T47D (cell line): Measurements from ENCODE around the gene DUXB.

Source experiments
- DNase-seq, 2 experiments: peaks; one replicate each; pipeline versions ENCODE4 v3.0.0 to v3.0.0-alpha.2; 2011 to 2012; ENCODE audit warnings: low read depth in 1 of 2, low spot score in 1 of 2
- JUND ChIP-seq: IDR thresholded peaks from 2 replicates; pipeline ENCODE4 v1.6.1; 2012; ENCODE audit warnings: low read depth
- in situ Hi-C: cut with HindIII; loops from 2 replicates; pipeline ENCODE4 v1.10.0; 2016; ENCODE audit warnings: low sequenced_read_pairs, low pct_unique_long_range_greater_than_20kb

Gene DUXB, protein sequence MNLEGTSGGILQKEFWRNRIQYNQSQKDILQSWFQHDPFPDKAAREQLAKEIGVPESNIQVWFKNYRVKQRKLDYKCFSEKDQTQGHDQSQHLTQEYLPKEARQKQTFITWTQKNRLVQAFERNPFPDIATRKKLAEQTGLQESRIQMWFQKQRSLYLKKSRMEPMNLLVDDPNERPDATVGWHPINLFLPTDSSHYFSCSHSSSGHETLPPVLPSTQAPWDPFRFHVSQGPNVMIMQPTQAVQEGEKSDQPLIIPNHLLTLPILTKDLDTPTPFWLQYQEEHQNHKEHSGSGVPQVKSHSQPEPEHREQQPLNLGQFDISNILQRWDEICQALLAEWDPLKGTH

GRCh38 chr16:75701361-75701760, at the start of gene DUXB:
Gene DUXB (minus strand): TSS chr16:75701461. CDS start chr16:75701418, 43 bp downstream.
- no peak for DNase-seq
- in situ Hi-C loops, result no loop called here

GRCh38 chr16:75750528-75750927, 49.3 kb upstream of the DUXB start:
- in situ Hi-C loops, result no loop called here
- DNase-seq, result no peak
- TF ChIP-seq JUND, result no peak

More at GRCh38 chr16:75701361-75701760, at the start of gene DUXB:
- TF ChIP-seq JUND, result no peak

- DNase-seq, result no peak
- in situ Hi-C loops, result no loop called here
- TF ChIP-seq JUND, result no peak
Observed at GRCh38 chr16:75746359-75746758, 45.1 kb upstream of the DUXB start.

- no peak for DNase-seq
- in situ Hi-C loops, result no loop called here
Observed at GRCh38 chr16:75745823-75746222, 44.6 kb upstream of the DUXB start.

DNA sequence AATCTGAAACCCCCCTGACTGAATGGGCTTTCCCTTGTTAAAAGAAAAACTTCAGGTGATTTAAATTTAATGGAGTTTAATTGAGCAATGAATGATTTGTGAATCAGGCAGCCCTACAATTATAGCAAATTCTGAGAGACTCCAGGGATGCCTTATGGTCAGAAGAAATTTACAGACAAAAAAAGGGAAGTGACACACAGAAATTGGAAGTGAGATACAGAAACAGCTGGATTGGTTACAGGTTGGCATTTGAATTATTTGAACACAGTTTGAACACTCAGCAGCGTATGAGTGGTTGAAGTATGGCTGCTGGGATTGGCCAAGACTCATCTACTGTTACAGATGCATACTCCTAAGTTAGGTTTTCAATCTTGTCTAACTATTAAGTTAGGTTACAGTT, 44.0 kb upstream of the DUXB start:
- no peak for DNase-seq
- in situ Hi-C loops, result no loop called here
- TF ChIP-seq JUND, result no peak

More at GRCh38 chr16:75745823-75746222, 44.6 kb upstream of the DUXB start:
- no peak for TF ChIP-seq JUND

DNA sequence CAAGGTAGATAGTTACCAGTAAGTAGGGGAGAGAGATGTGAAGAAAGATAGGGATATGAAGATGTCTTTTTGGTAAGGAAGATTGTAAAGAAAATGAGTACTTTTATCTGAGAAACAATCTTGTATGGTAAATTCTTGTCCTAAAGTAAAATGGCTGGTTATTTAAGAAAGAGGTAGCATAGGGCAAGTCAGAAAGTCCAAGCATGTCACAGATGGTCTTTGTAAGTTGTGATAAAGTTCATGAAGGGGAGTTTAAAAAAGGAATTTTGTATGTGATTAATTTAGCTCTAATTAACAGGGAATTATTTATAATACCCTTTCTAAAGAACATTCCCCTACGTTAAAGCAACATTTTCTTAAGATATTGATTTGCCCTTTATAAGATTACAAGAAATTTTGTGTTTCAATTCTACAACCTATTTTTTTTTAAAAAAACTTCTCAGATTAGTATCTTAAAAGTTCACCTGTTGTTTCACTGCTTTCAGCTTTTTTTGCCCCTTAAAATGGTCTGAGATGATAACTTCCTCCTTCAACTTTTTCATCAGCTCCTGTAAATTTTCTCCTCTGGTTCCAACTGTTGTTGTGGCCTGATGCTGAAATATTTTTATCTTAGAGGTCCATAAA, 41.3 kb upstream of the DUXB start:
- DNase-seq, result peak in 1 of 2 experiments; percentile 34
- TF ChIP-seq JUND, result no peak
- in situ Hi-C loops, result no loop called here

DNA sequence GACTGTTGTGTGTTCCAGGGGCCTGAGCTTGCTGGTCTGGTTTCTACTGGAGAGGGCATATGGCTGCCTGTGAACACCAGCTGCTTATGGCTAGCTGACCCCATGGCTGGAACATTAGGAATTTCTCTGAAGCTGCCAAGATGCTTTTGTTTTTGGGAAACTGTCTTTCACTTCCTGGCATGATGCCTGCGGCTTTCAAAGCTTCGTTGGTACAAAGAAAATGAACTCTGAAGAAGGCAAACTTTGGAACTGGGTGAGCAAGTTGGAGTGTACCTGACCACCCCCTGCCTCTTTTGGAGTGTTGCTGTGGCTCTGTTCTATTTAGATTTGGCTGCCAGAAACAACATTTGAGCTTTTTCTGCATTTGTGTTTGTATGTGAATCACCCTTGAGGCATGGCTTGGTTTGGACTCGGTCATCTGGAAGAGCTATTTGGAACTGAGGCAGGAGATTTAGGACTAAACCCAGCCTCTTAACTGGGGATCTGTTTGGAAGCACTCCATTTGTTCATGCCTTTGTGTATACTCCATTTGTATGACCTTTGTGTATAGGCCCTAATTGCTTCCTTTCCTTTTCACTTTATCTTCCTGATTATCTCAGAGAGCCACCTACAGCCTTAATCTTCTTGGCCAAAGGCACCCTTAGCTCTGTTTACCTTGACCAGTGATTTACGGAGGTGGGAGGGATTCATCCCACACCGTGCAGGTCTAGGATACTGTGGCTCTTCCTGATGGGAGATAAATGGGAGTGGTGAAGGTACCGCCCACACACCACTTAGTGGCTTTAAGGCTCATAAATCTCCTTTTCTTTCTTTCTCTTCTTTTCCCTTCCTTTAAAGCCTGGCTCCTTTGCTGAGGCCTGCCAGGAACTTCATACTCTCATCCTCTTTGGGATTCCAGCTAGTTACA, 32.3 kb upstream of the DUXB start:
- TF ChIP-seq JUND, result no peak
- in situ Hi-C loops, result no loop called here
- DNase-seq, result peak in 1 of 2 experiments; percentile 56

DNA sequence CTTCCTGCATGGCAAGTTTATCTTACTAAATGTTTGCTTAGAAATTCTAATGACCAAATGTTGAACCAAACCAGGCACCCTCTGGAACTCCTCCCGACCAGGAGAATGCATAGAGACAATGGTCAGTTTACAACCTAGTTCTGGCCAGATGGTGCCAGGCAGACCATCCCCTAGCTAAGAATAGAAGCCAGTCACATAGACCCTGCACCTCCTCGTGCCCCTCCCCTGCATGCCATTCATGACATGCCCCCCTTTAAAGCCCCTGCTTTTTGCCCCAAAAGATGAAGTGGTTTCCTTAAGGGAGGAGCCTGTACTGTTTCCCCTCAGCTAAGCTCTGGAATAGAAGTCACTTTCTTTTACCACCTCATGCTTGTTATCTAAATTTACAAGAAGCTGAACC, 31.6 kb upstream of the DUXB start:
- no peak for DNase-seq
- in situ Hi-C loops, result no loop called here
- no peak for TF ChIP-seq JUND

DNA sequence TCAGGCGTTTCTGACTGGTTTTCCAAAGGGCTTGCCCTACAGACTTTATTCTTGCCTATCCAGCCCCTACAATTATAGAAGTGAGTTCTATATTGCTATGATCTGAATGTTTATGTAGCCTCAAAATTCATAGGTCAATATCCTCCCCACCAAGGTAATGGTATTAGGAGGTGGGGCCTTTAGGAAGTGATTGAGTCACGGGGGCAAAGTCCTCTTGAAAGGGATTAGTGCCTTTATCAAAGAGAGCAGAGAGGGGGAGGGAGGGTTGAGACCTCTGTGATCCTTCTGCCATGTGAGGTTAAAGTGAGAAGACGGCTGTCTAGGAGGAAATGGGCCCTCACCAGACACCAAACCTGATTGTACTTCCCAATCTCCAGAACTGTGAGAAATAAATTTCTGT, 26.0 kb upstream of the DUXB start:
- DNase-seq, result no peak
- no peak for TF ChIP-seq JUND
- in situ Hi-C loops, result no loop called here

DNA sequence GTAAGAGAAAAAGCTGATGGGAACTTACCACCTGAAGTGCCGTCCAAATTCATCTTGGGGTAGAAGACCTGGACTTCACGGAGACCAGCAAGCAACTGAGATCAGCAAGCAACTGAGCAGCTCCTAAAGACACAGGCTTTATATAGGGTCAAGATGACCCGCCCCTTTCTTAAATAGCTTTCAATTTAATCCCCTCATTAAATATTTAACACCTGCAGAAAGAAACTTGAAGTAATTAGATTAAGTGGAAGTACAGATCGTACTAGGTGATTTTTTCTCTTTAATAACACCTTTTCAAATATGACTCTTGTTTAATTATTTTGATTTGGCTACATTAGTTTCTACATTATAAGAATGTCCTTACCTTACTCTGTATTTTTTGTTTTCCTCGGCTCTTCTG, 25.1 kb upstream of the DUXB start, which contains the start of gene CPHXL:
Gene CPHXL (minus strand): TSS at position 101 of the 400 bp plus-strand sequence. CDS start 48 bp downstream, at position 53.
- DNase-seq, result no peak
- in situ Hi-C loops, result no loop called here
- no peak for TF ChIP-seq JUND

- in situ Hi-C loops, result no loop called here
- no peak for TF ChIP-seq JUND
- no peak for DNase-seq
Observed at GRCh38 chr16:75718452-75718851, 17.2 kb upstream of the DUXB start.

DNA sequence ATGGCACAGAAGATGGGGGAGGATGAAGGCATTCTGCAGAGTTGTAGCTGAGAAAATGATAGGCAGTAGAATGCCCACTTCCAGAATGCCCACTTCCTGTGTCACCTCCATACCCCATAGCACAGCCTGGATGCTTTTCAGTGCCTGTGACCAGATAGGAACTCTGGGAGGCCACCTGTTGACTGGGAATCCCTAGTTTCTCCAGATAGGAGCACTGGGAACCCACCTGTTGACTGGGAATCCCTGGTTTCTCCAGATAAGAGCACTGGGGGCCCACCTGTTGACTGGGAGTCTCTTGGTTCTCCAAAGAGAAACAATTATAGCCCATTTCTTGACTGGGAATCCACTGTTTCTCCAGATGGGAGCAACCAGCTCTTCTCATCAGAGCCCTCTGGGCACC, 13.4 kb upstream of the DUXB start:
- DNase-seq, result no peak
- in situ Hi-C loops, result no loop called here
- no peak for TF ChIP-seq JUND
